Mesothelial cell of epicardium (in vitro differentiated cells): ENCODE measurements around the gene DNM3. TPM values are rescaled to one million over a fixed set of nuclear protein-coding genes. Genes with fewer than 3 reads are reported as not detected.
A peak's percentile ranks its signal among the peaks of the same experiment; 100 is the strongest.

Experiments used
- DNase-seq, 2 experiments: peaks; one replicate each; pipeline ENCODE4 v3.0.0; 2021; ENCODE audit warnings: low spot score in 2 of 2; ENCODE audit not compliant: unreplicated experiment in 2 of 2
- H3K27ac Mint-ChIP-seq: 2 replicates; pipeline ENCODE4 v1.8.0; 2021; ENCODE audit warnings: mixed read lengths
- H3K27me3 Mint-ChIP-seq: 2 replicates; pipeline ENCODE4 v1.8.0; 2021; ENCODE audit warnings: low read depth, mixed read lengths
- H3K36me3 Mint-ChIP-seq: 2 replicates; pipeline ENCODE4 v1.8.0; 2021; ENCODE audit warnings: mixed read lengths
- H3K4me1 Mint-ChIP-seq: 2 replicates; pipeline ENCODE4 v1.8.0; 2021; ENCODE audit warnings: mixed read lengths
- H3K4me3 Mint-ChIP-seq: 2 replicates; pipeline ENCODE4 v1.8.0; 2021; ENCODE audit warnings: mild to moderate bottlenecking, moderate library complexity, mixed read lengths
- H3K9me3 Mint-ChIP-seq: 2 replicates; pipeline ENCODE4 v1.8.0; 2021; ENCODE audit warnings: mixed read lengths
- total RNA-seq: library from RNA; stranded (reverse); gene quantifications from 3 replicates; pipeline ENCODE4 v1.2.1, GENCODE V29; 2021
- TF ChIP-seq, protein P1 (sequence below): fragments of 200-600 bp; sonication (generic); IDR thresholded peaks from one replicate; pipeline ENCODE4 v1.5.0; 2021; ENCODE audit warnings: antibody characterized with exemption; ENCODE audit not compliant: unreplicated experiment

The DNM3 gene
- total RNA-seq, 1 donor from 2014 or later = 5.0 TPM

GRCh38 chr1:172241540-172241939 lies 400.2 kb downstream of the DNM3 start:
- Mint-ChIP-seq H3K27me3 (no peaks in the 10 kb centered on the region), H3K9me3 (peaks cover 4% of the 10 kb centered on the region), H3K27ac (no peak overlapping the region), H3K36me3 (no peaks in the 10 kb centered on the region), H3K4me3 (no peak overlapping the region), H3K4me1 (peaks cover 37% of the 10 kb centered on the region)
- no peak for DNase-seq
- TF ChIP-seq, protein P1, sequence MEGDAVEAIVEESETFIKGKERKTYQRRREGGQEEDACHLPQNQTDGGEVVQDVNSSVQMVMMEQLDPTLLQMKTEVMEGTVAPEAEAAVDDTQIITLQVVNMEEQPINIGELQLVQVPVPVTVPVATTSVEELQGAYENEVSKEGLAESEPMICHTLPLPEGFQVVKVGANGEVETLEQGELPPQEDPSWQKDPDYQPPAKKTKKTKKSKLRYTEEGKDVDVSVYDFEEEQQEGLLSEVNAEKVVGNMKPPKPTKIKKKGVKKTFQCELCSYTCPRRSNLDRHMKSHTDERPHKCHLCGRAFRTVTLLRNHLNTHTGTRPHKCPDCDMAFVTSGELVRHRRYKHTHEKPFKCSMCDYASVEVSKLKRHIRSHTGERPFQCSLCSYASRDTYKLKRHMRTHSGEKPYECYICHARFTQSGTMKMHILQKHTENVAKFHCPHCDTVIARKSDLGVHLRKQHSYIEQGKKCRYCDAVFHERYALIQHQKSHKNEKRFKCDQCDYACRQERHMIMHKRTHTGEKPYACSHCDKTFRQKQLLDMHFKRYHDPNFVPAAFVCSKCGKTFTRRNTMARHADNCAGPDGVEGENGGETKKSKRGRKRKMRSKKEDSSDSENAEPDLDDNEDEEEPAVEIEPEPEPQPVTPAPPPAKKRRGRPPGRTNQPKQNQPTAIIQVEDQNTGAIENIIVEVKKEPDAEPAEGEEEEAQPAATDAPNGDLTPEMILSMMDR = no peak

GRCh38 chr1:172244865-172245264 lies 403.6 kb downstream of the DNM3 start:
- no peak for DNase-seq
- TF ChIP-seq, protein P1 = no peak
- H3K9me3 Mint-ChIP-seq = peaks cover 4% of the 10 kb centered on the region
- H3K4me3 Mint-ChIP-seq = no peak overlapping the region
- H3K36me3 Mint-ChIP-seq = peaks cover 1% of the 10 kb centered on the region
- peaks cover 34% of the 10 kb centered on the region for H3K4me1 Mint-ChIP-seq
- no peaks in the 10 kb centered on the region for H3K27me3 Mint-ChIP-seq
- H3K27ac Mint-ChIP-seq = no peak overlapping the region

- Mint-ChIP-seq H3K4me3 (no peak overlapping the region), H3K36me3 (peaks cover 1% of the 10 kb centered on the region), H3K4me1 (peaks cover 34% of the 10 kb centered on the region), H3K9me3 (peaks cover 10% of the 10 kb centered on the region), H3K27ac (peak overlapping the region; percentile 50), H3K27me3 (no peaks in the 10 kb centered on the region)
- no peak for DNase-seq
- TF ChIP-seq, protein P1 = no peak
Measured at GRCh38 chr1:172245788-172246187, 404.5 kb downstream of the DNM3 start.

GRCh38 chr1:172246521-172247390 lies 405.5 kb downstream of the DNM3 start:
- Mint-ChIP-seq H3K27ac (peak overlapping the region; percentile 52), H3K9me3 (peaks cover 10% of the 10 kb centered on the region), H3K4me3 (no peak overlapping the region), H3K4me1 (peaks cover 32% of the 10 kb centered on the region), H3K27me3 (no peaks in the 10 kb centered on the region), H3K36me3 (peaks cover 1% of the 10 kb centered on the region)
- DNase-seq = no peak
- TF ChIP-seq, protein P1 = no peak

GRCh38 chr1:172251486-172251885 lies 410.2 kb downstream of the DNM3 start:
- Mint-ChIP-seq H3K4me1 (peaks cover 22% of the 10 kb centered on the region), H3K27me3 (no peaks in the 10 kb centered on the region), H3K4me3 (no peak overlapping the region), H3K36me3 (peaks cover 1% of the 10 kb centered on the region), H3K9me3 (peaks cover 5% of the 10 kb centered on the region), H3K27ac (no peak overlapping the region)
- no peak for DNase-seq
- TF ChIP-seq, protein P1 = no peak
